ENCODE results near the gene INPP5A.

DNA sequence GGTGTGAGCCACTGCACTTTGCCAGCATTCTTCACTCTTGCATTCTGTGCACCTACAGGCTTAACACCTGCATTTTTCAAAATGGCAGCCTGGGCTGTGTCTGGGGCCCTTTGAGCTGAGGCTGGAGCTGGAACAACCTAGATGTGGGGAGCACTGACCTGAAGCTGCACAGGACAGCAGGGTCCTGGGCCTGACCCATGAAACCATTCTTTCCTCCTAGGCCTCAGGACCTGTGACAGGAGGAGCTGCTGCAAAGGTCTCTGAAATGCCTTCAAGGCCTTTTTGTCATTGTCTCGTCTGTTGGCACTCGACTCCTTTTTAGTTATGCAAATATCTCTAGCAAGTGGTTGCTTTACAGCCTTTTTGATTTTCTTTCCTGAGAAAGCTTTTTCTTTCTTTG lies 82.3 kb downstream of the INPP5A start:
- TF ChIP-seq POLR2A (IDR thresholded peaks at IDR 0.05) = no peak
- TF ChIP-seq, protein P1, sequence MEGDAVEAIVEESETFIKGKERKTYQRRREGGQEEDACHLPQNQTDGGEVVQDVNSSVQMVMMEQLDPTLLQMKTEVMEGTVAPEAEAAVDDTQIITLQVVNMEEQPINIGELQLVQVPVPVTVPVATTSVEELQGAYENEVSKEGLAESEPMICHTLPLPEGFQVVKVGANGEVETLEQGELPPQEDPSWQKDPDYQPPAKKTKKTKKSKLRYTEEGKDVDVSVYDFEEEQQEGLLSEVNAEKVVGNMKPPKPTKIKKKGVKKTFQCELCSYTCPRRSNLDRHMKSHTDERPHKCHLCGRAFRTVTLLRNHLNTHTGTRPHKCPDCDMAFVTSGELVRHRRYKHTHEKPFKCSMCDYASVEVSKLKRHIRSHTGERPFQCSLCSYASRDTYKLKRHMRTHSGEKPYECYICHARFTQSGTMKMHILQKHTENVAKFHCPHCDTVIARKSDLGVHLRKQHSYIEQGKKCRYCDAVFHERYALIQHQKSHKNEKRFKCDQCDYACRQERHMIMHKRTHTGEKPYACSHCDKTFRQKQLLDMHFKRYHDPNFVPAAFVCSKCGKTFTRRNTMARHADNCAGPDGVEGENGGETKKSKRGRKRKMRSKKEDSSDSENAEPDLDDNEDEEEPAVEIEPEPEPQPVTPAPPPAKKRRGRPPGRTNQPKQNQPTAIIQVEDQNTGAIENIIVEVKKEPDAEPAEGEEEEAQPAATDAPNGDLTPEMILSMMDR (IDR thresholded peaks at IDR 0.05) = no peak
